HUES6 (cell line): Measurements from ENCODE around the gene RIN3.

Source experiments
- H3K27ac ChIP-seq: 2 replicates; pipeline ENCODE4 v1.7.0; 2013; ENCODE audit warnings: low read depth, mild to moderate bottlenecking, low read length, inconsistent platforms
- H3K27me3 ChIP-seq: 2 replicates; pipeline ENCODE4 v1.6.1; 2013; ENCODE audit warnings: low read length; ENCODE audit not compliant: control insufficient read depth, insufficient read depth
- H3K36me3 ChIP-seq: 2 replicates; pipeline ENCODE4 v1.6.1; 2013; ENCODE audit warnings: low read length; ENCODE audit not compliant: control insufficient read depth, insufficient read depth
- H3K4me1 ChIP-seq: 2 replicates; pipeline ENCODE4 v1.6.1; 2013; ENCODE audit warnings: low read length; ENCODE audit not compliant: control insufficient read depth, insufficient read depth
- H3K4me3 ChIP-seq: 2 replicates; pipeline ENCODE4 v1.5.1; 2013; ENCODE audit warnings: low read depth, low read length
- H3K9ac ChIP-seq: one replicate; pipeline ENCODE4 v1.6.1; 2013; ENCODE audit warnings: mild to moderate bottlenecking, low read length
- H3K9me3 ChIP-seq: 2 replicates; pipeline ENCODE4 v1.6.1; 2013; ENCODE audit warnings: low read depth, low read length; ENCODE audit not compliant: control insufficient read depth, insufficient read depth

RIN3 gene

GRCh38 chr14:92656306-92657081 lies 142.9 kb downstream of the RIN3 start:
- Histone ChIP-seq H3K9ac (no peak overlapping the region), H3K27me3 (no peaks in the 10 kb centered on the region), H3K4me1 (no peaks in the 10 kb centered on the region), H3K36me3 (no peaks in the 10 kb centered on the region), H3K9me3 (no peaks in the 10 kb centered on the region), H3K4me3 (no peak overlapping the region), H3K27ac (no peak overlapping the region)

- H3K9ac ChIP-seq: no peak overlapping the region
- H3K4me1 ChIP-seq: no peaks in the 10 kb centered on the region
- no peaks in the 10 kb centered on the region for H3K27me3 ChIP-seq
- no peak overlapping the region for H3K4me3 ChIP-seq
- H3K36me3 ChIP-seq: no peaks in the 10 kb centered on the region
- H3K27ac ChIP-seq: no peak overlapping the region
- no peaks in the 10 kb centered on the region for H3K9me3 ChIP-seq
Observed at GRCh38 chr14:92657457-92658142, 144.0 kb downstream of the RIN3 start.

- Histone ChIP-seq H3K9me3 (no peaks in the 10 kb centered on the region), H3K27me3 (no peaks in the 10 kb centered on the region), H3K4me1 (no peaks in the 10 kb centered on the region), H3K27ac (no peak overlapping the region), H3K36me3 (no peaks in the 10 kb centered on the region), H3K9ac (no peak overlapping the region), H3K4me3 (no peak overlapping the region)
Observed at GRCh38 chr14:92658160-92658559, 144.6 kb downstream of the RIN3 start.

- Histone ChIP-seq H3K4me3 (no peak overlapping the region), H3K27ac (no peak overlapping the region), H3K27me3 (no peaks in the 10 kb centered on the region), H3K9ac (no peak overlapping the region), H3K36me3 (no peaks in the 10 kb centered on the region), H3K4me1 (no peaks in the 10 kb centered on the region), H3K9me3 (no peaks in the 10 kb centered on the region)
Observed at GRCh38 chr14:92658684-92659083, 145.1 kb downstream of the RIN3 start.

GRCh38 chr14:92659765-92660561 lies 146.4 kb downstream of the RIN3 start:
- no peak overlapping the region for H3K4me3 ChIP-seq
- H3K27me3 ChIP-seq: no peaks in the 10 kb centered on the region
- no peak overlapping the region for H3K27ac ChIP-seq
- no peaks in the 10 kb centered on the region for H3K36me3 ChIP-seq
- no peaks in the 10 kb centered on the region for H3K4me1 ChIP-seq
- H3K9me3 ChIP-seq: no peaks in the 10 kb centered on the region
- no peak overlapping the region for H3K9ac ChIP-seq

- no peak overlapping the region for H3K9ac ChIP-seq
- no peaks in the 10 kb centered on the region for H3K9me3 ChIP-seq
- no peaks in the 10 kb centered on the region for H3K4me1 ChIP-seq
- H3K36me3 ChIP-seq: no peaks in the 10 kb centered on the region
- H3K27ac ChIP-seq: no peak overlapping the region
- no peaks in the 10 kb centered on the region for H3K27me3 ChIP-seq
- H3K4me3 ChIP-seq: no peak overlapping the region
Observed at GRCh38 chr14:92660571-92660970, 147.0 kb downstream of the RIN3 start.

- H3K4me3 ChIP-seq: no peak overlapping the region
- H3K27me3 ChIP-seq: no peaks in the 10 kb centered on the region
- no peak overlapping the region for H3K9ac ChIP-seq
- no peaks in the 10 kb centered on the region for H3K9me3 ChIP-seq
- no peaks in the 10 kb centered on the region for H3K36me3 ChIP-seq
- H3K27ac ChIP-seq: no peak overlapping the region
- H3K4me1 ChIP-seq: peaks cover 5% of the 10 kb centered on the region; the same call in 1 of the 2 replicates
Observed at GRCh38 chr14:92663049-92663448, 149.5 kb downstream of the RIN3 start.

GRCh38 chr14:92665661-92666110 lies 152.1 kb downstream of the RIN3 start:
- no peak overlapping the region for H3K4me3 ChIP-seq
- peaks cover 5% of the 10 kb centered on the region; the same call in 1 of the 2 replicates for H3K4me1 ChIP-seq
- H3K9me3 ChIP-seq: no peaks in the 10 kb centered on the region
- H3K27me3 ChIP-seq: no peaks in the 10 kb centered on the region
- H3K27ac ChIP-seq: no peak overlapping the region
- H3K9ac ChIP-seq: no peak overlapping the region
- no peaks in the 10 kb centered on the region for H3K36me3 ChIP-seq

- peaks cover 5% of the 10 kb centered on the region; the same call in 1 of the 2 replicates for H3K4me1 ChIP-seq
- H3K4me3 ChIP-seq: no peak overlapping the region
- H3K27me3 ChIP-seq: no peaks in the 10 kb centered on the region
- H3K27ac ChIP-seq: no peak overlapping the region
- no peaks in the 10 kb centered on the region for H3K36me3 ChIP-seq
- no peak overlapping the region for H3K9ac ChIP-seq
- H3K9me3 ChIP-seq: no peaks in the 10 kb centered on the region
Observed at GRCh38 chr14:92666251-92666650, 152.7 kb downstream of the RIN3 start.

GRCh38 chr14:92668276-92668973 lies 154.8 kb downstream of the RIN3 start:
- Histone ChIP-seq H3K4me1 (peaks cover 5% of the 10 kb centered on the region; the same call in 1 of the 2 replicates), H3K27ac (no peak overlapping the region), H3K36me3 (no peaks in the 10 kb centered on the region), H3K27me3 (no peaks in the 10 kb centered on the region), H3K9ac (no peak overlapping the region), H3K4me3 (no peak overlapping the region), H3K9me3 (no peaks in the 10 kb centered on the region)
